Activated T-helper 2 cell treated with anti-CD3 and anti-CD28 coated beads, Interferon-gamma antibody, Interleukin-2, Interleukin-4, amounts not matched to agents 10 μg/mL and 5 μg/mL and 100 μg/mL, durations not matched to agents 14 hours and 24 hours and 36 hours (primary cell): ENCODE measurements around the gene SCO2. TPM values are rescaled to one million over a fixed set of nuclear protein-coding genes. Genes with fewer than 3 reads are reported as not detected.

Experiments used
- DNase-seq: peaks from one replicate; pipeline ENCODE4 v3.0.0; 2021; ENCODE audit warnings: low spot score
- H3K27ac Mint-ChIP-seq: one replicate; pipeline ENCODE4 v1.8.0; 2021; ENCODE audit warnings: mixed read lengths
- H3K27me3 Mint-ChIP-seq: one replicate; pipeline ENCODE4 v1.8.0; 2021; ENCODE audit warnings: low read depth, mixed read lengths
- H3K36me3 Mint-ChIP-seq: one replicate; pipeline ENCODE4 v1.8.0; 2021; ENCODE audit warnings: low read depth, mixed read lengths
- H3K4me1 Mint-ChIP-seq: one replicate; pipeline ENCODE4 v1.8.0; 2021; ENCODE audit warnings: low read depth, mixed read lengths
- H3K4me3 Mint-ChIP-seq: one replicate; pipeline ENCODE4 v1.8.0; 2021; ENCODE audit warnings: low read depth, mild to moderate bottlenecking, moderate library complexity, mixed read lengths
- H3K9me3 Mint-ChIP-seq: one replicate; pipeline ENCODE4 v1.8.0; 2021; ENCODE audit warnings: mixed read lengths
- intact Hi-C: fragments of 100-400 bp; cut with micrococcal nuclease; formaldehyde crosslinking; loops from one replicate; pipeline ENCODE4 v1.15.1; 2023
- total RNA-seq: library from RNA; stranded (reverse); gene quantifications from 2 replicates; pipeline ENCODE4 v1.2.3, GENCODE V29; 2022

The SCO2 gene
- total RNA-seq, 1 donor from 2014 or later: 3.8 TPM

GRCh38 chr22:50563413-50564160 is 38.2 kb upstream of the SCO2 start:
- Mint-ChIP-seq H3K4me3 (peak overlapping the region; percentile 89), H3K9me3 (no peaks in the 10 kb centered on the region), H3K27me3 (peaks cover 20% of the 10 kb centered on the region), H3K27ac (no peak overlapping the region), H3K4me1 (peaks cover 16% of the 10 kb centered on the region), H3K36me3 (peaks cover 7% of the 10 kb centered on the region)
- intact Hi-C loops: loop anchor here (1.0 to 2.0 kb wide), 2 partner anchors 19 to 38 kb away; partner anchors contain the start of genes CHKB and SCO2
- no peak for DNase-seq

DNA sequence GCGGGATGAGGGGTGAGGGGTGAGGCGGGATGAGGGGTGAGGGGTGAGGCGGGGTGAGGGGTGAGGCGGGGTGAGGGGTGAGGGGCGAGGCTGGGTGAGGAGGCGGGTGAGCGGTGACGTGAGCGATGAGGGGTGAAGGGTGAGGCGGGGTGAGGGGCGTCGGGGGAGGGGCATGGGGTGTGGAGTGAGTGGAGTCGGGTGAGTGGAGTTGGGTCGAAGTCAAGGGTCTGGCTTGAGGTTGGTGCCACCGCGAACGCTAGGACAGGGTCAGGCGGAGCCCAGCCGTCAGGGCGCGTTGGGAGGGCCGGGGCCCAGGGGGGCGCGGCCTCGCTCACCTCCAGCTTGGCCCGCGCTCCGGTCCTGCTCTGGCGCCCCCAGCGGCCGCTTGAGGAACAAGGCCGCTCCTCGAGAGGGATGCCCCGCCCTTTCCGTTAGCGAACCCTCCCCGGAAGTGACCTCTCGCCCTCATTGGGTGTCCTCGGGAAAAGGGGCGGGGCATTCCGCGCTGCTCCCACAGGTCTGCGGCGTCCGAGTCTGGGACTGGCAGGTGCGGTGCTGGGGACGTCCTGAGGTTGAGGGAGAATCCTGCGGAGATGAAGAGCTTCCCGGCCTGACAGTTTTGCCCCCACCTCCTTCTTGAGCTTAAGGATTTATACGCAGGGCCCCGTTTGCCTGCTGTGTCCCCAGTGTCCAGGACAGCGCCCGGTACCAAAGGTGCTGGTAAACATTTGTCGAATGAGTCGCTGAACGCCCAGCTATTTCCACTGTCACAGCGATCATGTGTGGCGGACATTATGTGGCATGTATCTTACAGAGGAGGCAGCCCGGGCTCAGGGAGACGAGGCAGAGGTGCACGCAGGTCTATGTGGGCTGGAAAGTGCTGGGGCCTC is 37.4 kb upstream of the SCO2 start, which contains the start of gene SYCE3:
SYCE3 (minus strand) TSS at position 397 of the 890 bp plus-strand sequence. CDS start 6,514 bp downstream, outside the sequence.
- H3K27ac Mint-ChIP-seq: peak within 1 kb of the TSS; percentile 66
- peak within 1 kb of the TSS; percentile 89 for H3K4me3 Mint-ChIP-seq
- no peaks in the 10 kb centered on the region for H3K9me3 Mint-ChIP-seq
- intact Hi-C loops: loop anchor here (1.0 to 2.0 kb wide), 2 partner anchors 20 to 37 kb away; partner anchors contain the start of genes CHKB and SCO2
- H3K4me1 Mint-ChIP-seq: peaks cover 16% of the 10 kb centered on the region
- peak; percentile 96 for DNase-seq
- peaks cover 3% of the 10 kb centered on the region for H3K36me3 Mint-ChIP-seq
- peaks cover 20% of the 10 kb centered on the region for H3K27me3 Mint-ChIP-seq

- Mint-ChIP-seq H3K27ac (peak overlapping the region; percentile 66), H3K4me1 (peaks cover 16% of the 10 kb centered on the region), H3K9me3 (no peaks in the 10 kb centered on the region), H3K27me3 (peaks cover 20% of the 10 kb centered on the region), H3K4me3 (peak overlapping the region; percentile 67), H3K36me3 (no peaks in the 10 kb centered on the region)
- intact Hi-C loops: loop anchor here (2.0 kb wide), 2 partner anchors 17 to 21 kb away; partner anchors contain the start of genes CHKB and KLHDC7B
- DNase-seq: no peak
Observed at GRCh38 chr22:50561401-50562358, 36.3 kb upstream of the SCO2 start.

DNA sequence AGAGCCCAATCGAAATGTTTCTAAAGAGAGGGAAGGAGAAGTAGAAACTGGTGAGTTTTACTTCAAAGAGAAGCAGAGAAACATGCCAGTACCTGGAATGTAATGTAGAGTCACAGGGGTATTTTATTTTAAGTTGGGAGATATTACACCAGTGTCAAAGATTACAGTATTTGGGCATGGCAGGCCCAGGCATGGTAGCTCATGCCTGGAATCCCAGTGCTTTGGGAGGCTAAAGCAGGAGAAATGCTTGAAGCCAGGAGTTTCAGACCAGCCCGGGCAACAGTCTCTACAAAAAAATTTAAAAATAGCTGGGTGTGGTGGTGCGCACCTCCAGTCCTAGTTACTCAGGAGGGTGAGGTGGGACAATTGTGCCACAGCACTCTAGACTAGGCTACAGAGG is 34.6 kb upstream of the SCO2 start:
- peaks cover 19% of the 10 kb centered on the region for H3K4me1 Mint-ChIP-seq
- no peaks in the 10 kb centered on the region for H3K9me3 Mint-ChIP-seq
- no peaks in the 10 kb centered on the region for H3K36me3 Mint-ChIP-seq
- no peak overlapping the region for H3K27ac Mint-ChIP-seq
- H3K27me3 Mint-ChIP-seq: peaks cover 29% of the 10 kb centered on the region
- H3K4me3 Mint-ChIP-seq: no peak overlapping the region
- intact Hi-C loops: loop anchor here (2.0 kb wide), 1 partner anchor 15 kb away; the partner anchor contains the start of gene KLHDC7B
- DNase-seq: no peak

- peaks cover 18% of the 10 kb centered on the region for H3K27me3 Mint-ChIP-seq
- intact Hi-C loops: no loop called here
- H3K36me3 Mint-ChIP-seq: no peaks in the 10 kb centered on the region
- peaks cover 9% of the 10 kb centered on the region for H3K4me1 Mint-ChIP-seq
- H3K4me3 Mint-ChIP-seq: no peak overlapping the region
- DNase-seq: no peak
- H3K27ac Mint-ChIP-seq: no peak overlapping the region
- no peaks in the 10 kb centered on the region for H3K9me3 Mint-ChIP-seq
Observed at GRCh38 chr22:50556703-50557102, 31.3 kb upstream of the SCO2 start.

DNA sequence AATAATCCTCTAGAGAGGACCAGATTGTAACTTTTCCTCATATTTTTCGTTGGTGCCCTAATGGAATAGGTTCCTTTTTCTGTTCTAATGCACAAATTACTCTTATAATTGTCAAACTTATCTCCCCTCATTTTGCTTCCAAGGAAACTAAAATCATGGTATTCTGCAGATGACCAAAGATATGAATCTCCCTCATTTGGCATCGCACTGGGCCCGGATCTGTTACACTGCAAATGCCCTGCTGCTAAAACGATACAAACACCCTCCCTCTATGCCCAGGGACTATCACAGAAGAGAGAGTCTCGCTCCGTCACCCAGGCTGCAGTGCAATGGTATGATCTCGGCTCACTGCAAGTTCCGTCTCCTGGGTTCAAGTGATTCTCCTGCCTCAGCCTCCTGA is 27.9 kb upstream of the SCO2 start:
- H3K27me3 Mint-ChIP-seq: peaks cover 8% of the 10 kb centered on the region
- no peak for DNase-seq
- H3K4me3 Mint-ChIP-seq: no peak overlapping the region
- H3K4me1 Mint-ChIP-seq: peaks cover 7% of the 10 kb centered on the region
- intact Hi-C loops: no loop called here
- H3K27ac Mint-ChIP-seq: no peak overlapping the region
- H3K9me3 Mint-ChIP-seq: no peaks in the 10 kb centered on the region
- peaks cover 3% of the 10 kb centered on the region for H3K36me3 Mint-ChIP-seq

DNA sequence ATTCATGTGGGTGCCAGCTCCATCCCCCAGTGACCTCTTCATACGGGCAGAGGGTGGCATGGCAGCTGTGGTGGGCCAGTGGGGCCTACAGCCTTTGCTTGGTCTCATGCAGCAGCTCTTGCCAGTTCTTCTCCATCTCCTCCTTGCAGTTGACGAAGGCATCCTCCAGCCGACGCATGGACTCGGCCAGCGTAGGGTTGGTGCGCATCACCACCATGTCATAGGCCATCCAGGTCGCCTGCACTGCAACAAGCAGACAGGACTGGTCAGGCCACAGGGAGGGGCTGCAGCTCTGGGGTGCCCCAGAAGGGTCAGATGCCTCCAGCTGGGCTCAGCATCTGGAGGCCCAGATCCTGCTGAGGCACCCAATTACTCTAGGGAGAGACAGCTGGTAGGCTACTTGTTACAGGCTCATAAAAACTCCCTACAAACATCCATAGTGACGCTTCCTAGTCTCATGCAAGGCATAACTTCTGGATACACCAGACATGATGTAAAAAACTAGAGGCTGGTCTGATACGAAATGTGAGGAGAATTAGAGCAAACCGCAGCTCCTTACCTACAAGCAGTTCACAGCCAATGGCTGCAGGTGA is 25.9 kb upstream of the SCO2 start:
- H3K4me1 Mint-ChIP-seq: peaks cover 7% of the 10 kb centered on the region
- intact Hi-C loops: no loop called here
- peaks cover 3% of the 10 kb centered on the region for H3K36me3 Mint-ChIP-seq
- H3K4me3 Mint-ChIP-seq: no peak overlapping the region
- H3K27me3 Mint-ChIP-seq: peaks cover 4% of the 10 kb centered on the region
- DNase-seq: no peak
- H3K27ac Mint-ChIP-seq: no peak overlapping the region
- H3K9me3 Mint-ChIP-seq: no peaks in the 10 kb centered on the region

DNA sequence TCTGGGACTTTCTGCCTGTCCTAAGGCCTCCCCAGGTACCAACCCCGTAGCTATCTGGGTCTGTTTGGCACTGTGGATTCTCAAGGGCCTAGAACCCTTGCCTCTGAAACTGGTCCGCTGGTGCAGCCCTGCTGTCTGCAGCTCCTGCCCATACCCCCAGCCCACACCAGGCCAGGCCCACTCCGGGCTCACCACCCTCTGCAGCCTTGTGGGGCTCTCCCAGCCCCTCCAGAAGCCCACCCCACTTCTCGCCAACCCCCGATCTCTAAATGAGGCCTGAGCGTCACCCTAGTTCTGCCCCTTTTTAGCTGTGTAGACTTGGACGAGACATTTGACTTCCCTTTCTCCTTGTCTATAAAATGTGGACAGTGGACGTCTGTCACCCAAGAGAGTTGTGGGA is 25.0 kb upstream of the SCO2 start:
- H3K27me3 Mint-ChIP-seq: no peaks in the 10 kb centered on the region
- no peak for DNase-seq
- H3K36me3 Mint-ChIP-seq: peaks cover 3% of the 10 kb centered on the region
- H3K9me3 Mint-ChIP-seq: no peaks in the 10 kb centered on the region
- peaks cover 14% of the 10 kb centered on the region for H3K4me1 Mint-ChIP-seq
- intact Hi-C loops: no loop called here
- H3K27ac Mint-ChIP-seq: peak overlapping the region; percentile 55
- H3K4me3 Mint-ChIP-seq: peak overlapping the region; percentile 69

DNA sequence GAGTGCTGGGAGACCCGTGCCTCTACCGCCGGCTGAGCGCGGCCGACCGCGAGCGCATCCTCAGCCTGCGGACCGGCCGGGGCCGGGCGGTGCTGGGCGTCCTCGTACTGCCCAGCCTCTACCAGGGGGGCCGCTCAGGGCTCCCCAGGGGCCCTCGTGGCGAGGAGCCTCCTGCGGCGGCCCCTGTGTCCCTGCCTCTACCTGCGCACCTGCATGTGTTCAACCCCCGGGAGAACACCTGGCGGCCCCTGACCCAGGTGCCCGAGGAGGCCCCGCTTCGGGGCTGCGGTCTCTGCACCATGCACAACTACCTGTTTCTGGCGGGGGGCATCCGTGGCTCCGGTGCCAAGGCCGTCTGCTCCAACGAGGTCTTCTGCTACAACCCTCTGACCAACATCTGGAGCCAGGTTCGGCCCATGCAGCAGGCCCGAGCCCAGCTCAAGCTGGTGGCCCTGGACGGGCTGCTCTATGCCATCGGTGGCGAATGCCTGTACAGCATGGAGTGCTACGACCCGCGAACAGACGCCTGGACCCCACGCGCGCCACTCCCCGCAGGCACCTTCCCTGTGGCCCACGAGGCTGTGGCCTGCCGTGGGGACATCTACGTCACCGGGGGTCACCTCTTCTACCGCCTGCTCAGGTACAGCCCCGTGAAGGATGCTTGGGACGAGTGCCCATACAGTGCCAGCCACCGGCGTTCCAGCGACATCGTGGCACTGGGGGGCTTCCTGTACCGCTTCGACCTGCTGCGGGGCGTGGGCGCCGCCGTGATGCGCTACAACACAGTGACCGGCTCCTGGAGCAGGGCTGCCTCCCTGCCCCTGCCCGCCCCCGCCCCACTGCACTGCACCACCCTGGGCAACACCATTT is 23.8 kb upstream of the SCO2 start:
- intact Hi-C loops: loop anchor here (5.0 kb wide), 1 partner anchor 33 kb away; the partner anchor contains the start of gene CHKB
- H3K4me1 Mint-ChIP-seq: peaks cover 25% of the 10 kb centered on the region
- peak overlapping the region; percentile 46 for H3K27ac Mint-ChIP-seq
- H3K4me3 Mint-ChIP-seq: peak overlapping the region; percentile 68
- no peaks in the 10 kb centered on the region for H3K9me3 Mint-ChIP-seq
- peaks cover 3% of the 10 kb centered on the region for H3K36me3 Mint-ChIP-seq
- H3K27me3 Mint-ChIP-seq: no peaks in the 10 kb centered on the region
- no peak for DNase-seq

GRCh38 chr22:50548040-50548920 is 22.9 kb upstream of the SCO2 start:
- H3K27me3 Mint-ChIP-seq: no peaks in the 10 kb centered on the region
- H3K4me1 Mint-ChIP-seq: peaks cover 25% of the 10 kb centered on the region
- peak overlapping the region; percentile 28 for H3K27ac Mint-ChIP-seq
- no peaks in the 10 kb centered on the region for H3K9me3 Mint-ChIP-seq
- peak overlapping the region; percentile 51 for H3K4me3 Mint-ChIP-seq
- DNase-seq: peak; percentile 47
- H3K36me3 Mint-ChIP-seq: peaks cover 3% of the 10 kb centered on the region
- intact Hi-C loops: loop anchor here (5.0 kb wide), 1 partner anchor 34 kb away; the partner anchor contains the start of gene CHKB
